Measurements from ENCODE around the gene TRPM2. TPM values are rescaled to one million over a fixed set of nuclear protein-coding genes. Genes with fewer than 3 reads are reported as not detected.

The TRPM2 gene
- total RNA-seq, 5 donors from 2014 or later (not counting 1 experiment from before 2014, with no cell fraction given), result 1.2 to 8.6 (median 3.6) TPM

DNA sequence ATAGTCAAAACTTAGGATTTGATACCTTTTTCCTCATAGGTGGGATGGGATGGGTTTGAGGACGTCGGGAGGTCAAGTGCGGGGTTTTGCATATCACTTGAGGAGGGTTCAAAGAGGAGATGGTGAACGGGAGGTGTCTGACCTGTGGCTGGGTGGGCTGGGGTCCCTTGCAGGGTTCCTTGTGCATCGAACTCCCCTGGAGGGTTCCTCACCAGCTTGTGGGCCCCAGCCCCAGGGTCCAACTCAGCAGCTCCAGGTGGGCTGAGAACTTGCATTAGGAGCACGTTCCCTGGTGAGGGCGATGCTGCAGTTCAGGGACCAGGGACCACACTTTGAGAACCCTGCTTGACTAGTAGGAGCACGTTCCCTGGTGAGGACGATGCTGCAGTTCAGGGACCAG lies 23.2 kb downstream of the TRPM2 start:
- 93% methylated on average over 9 of the region's 9 CpGs for WGBS (ENCODE audit: insufficient coverage)
- ATAC-seq (replicated peaks in 1 of 4), result no peak
- ChIA-PET CTCF (interaction anchor here in 1 of 2 donors (0.8 kb wide), 1 partner anchor 519 kb away, joined by 3 read pairs; no protein-coding TSS in a partner anchor), POLR2A (no interaction called here)
- Histone ChIP-seq H3K4me1 (ENCODE audit: control insufficient read depth in 1 of 2, extremely low read depth in 1 of 2, insufficient read depth in 2 of 2, low read length in 2 of 2) (peaks cover 7 to 33% of the 10 kb centered on the region in 2 experiments), H3K27me3 (replicated peaks in 1 of 2; ENCODE audit: control insufficient read depth in 2 of 2, extremely low read depth in 1 of 2, insufficient read depth in 2 of 2, low read length in 1 of 2) (peaks cover 0 to 18% of the 10 kb centered on the region in 2 experiments), H3K4me3 (ENCODE audit: control insufficient read depth in 1 of 2, extremely low read depth in 1 of 2, low read length in 1 of 2) (no peak overlapping the region), H3K27ac (ENCODE audit: low read length) (no peak overlapping the region), H3K36me3 (ENCODE audit: control insufficient read depth in 2 of 2, extremely low read depth in 1 of 2, insufficient read depth in 1 of 2, low read length in 1 of 2) (no peaks in the 10 kb centered on the region), H3K9me3 (no peaks in the 10 kb centered on the region)
- no peak for DNase-seq
- Mint-ChIP-seq H3K27me3 (no peaks in the 10 kb centered on the region), H3K4me3 (no peak overlapping the region), H3K9me3 (no peaks in the 10 kb centered on the region), H3K27ac (no peak overlapping the region), H3K4me1 (peaks cover 18 to 31% (median 23%) of the 10 kb centered on the region in 3 donors), H3K36me3 (peaks cover 4% of the 10 kb centered on the region)

DNA sequence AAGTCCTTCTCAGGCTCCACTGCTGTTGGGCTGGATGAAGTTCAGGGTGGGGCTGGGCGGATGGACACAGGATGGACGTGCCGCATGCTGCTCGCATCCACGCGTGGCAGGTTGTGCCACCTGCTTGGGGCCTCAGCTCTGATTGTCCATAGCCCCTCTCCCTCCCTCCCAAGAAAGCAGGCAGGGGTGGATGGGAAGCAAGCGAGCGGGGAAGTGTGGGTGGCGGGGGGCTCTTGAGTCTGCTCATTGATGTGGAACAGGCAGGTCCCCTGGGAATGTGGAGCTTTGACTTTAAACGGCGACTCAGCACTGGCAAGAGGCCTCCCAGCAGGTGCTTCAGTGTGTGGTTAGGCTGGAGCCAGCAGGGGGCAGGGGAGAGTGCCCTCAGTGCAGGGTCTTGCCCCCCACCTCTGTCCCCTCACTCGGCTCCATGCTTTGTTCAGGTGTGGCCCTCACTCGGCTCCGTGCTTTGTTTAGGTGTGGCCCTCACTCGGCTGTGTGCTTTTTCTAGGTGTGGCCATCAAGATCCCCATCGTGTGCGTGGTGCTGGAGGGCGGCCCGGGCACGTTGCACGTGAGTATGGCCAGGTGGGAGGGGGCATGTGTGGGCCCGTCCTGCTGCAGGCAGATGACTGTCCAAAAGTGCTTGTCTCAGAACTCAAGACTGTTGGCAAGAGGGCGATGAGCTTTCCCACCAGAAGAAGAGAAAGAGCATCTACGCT lies 23.9 kb downstream of the TRPM2 start:
- Histone ChIP-seq H3K27me3 (replicated peaks in 1 of 2; ENCODE audit: control insufficient read depth in 2 of 2, extremely low read depth in 1 of 2, insufficient read depth in 2 of 2, low read length in 1 of 2) (peaks cover 0 to 18% of the 10 kb centered on the region in 2 experiments), H3K27ac (ENCODE audit: low read length) (no peak overlapping the region), H3K4me3 (ENCODE audit: control insufficient read depth in 1 of 2, extremely low read depth in 1 of 2, low read length in 1 of 2) (no peak overlapping the region), H3K4me1 (ENCODE audit: control insufficient read depth in 1 of 2, extremely low read depth in 1 of 2, insufficient read depth in 2 of 2, low read length in 2 of 2) (peaks cover 7 to 33% of the 10 kb centered on the region in 2 experiments), H3K36me3 (ENCODE audit: control insufficient read depth in 2 of 2, extremely low read depth in 1 of 2, insufficient read depth in 1 of 2, low read length in 1 of 2) (no peaks in the 10 kb centered on the region), H3K9me3 (no peaks in the 10 kb centered on the region)
- no peak overlapping the region for H3K27ac Mint-ChIP-seq
- H3K4me3 Mint-ChIP-seq, result no peak overlapping the region
- DNase-seq, result no peak
- ChIA-PET POLR2A (no interaction called here), CTCF (interaction anchor here in 1 of 2 donors (0.8 kb wide), 1 partner anchor 519 kb away, joined by 3 read pairs; no protein-coding TSS in a partner anchor)
- WGBS (ENCODE audit: insufficient coverage), result 88% methylated on average over 14 of the region's 24 CpGs
- ATAC-seq (replicated peaks in 1 of 4), result no peak
- H3K9me3 Mint-ChIP-seq, result peaks cover 3 to 5% (median 4%) of the 10 kb centered on the region in 3 donors
- no peaks in the 10 kb centered on the region for H3K27me3 Mint-ChIP-seq
- H3K4me1 Mint-ChIP-seq, result peaks cover 18 to 31% (median 23%) of the 10 kb centered on the region in 3 donors
- peaks cover 9% of the 10 kb centered on the region for H3K36me3 Mint-ChIP-seq

GRCh38 chr21:44377922-44378645 lies 24.7 kb downstream of the TRPM2 start:
- H3K36me3 ChIP-seq (ENCODE audit: control insufficient read depth in 2 of 2, extremely low read depth in 1 of 2, insufficient read depth in 1 of 2, low read length in 1 of 2), result no peaks in the 10 kb centered on the region
- Mint-ChIP-seq H3K4me1 (peaks cover 18 to 31% (median 23%) of the 10 kb centered on the region in 3 donors), H3K9me3 (peaks cover 3 to 5% (median 4%) of the 10 kb centered on the region in 3 donors), H3K36me3 (peaks cover 14% of the 10 kb centered on the region), H3K27ac (no peak overlapping the region), H3K27me3 (no peaks in the 10 kb centered on the region), H3K4me3 (no peak overlapping the region)
- peaks cover 0 to 18% of the 10 kb centered on the region in 2 experiments for H3K27me3 ChIP-seq (replicated peaks in 1 of 2; ENCODE audit: control insufficient read depth in 2 of 2, extremely low read depth in 1 of 2, insufficient read depth in 2 of 2, low read length in 1 of 2)
- ChIA-PET CTCF (no interaction called here), POLR2A (no interaction called here)
- H3K27ac ChIP-seq (ENCODE audit: low read length), result no peak overlapping the region
- no peaks in the 10 kb centered on the region for H3K9me3 ChIP-seq
- DNase-seq (no peak), ATAC-seq (replicated peaks in 1 of 4) (no peak)
- no peak overlapping the region for H3K4me3 ChIP-seq (ENCODE audit: control insufficient read depth in 1 of 2, extremely low read depth in 1 of 2, low read length in 1 of 2)
- 91% methylated on average over 16 of the region's 22 CpGs for WGBS (ENCODE audit: insufficient coverage)
- H3K4me1 ChIP-seq (ENCODE audit: control insufficient read depth in 1 of 2, extremely low read depth in 1 of 2, insufficient read depth in 2 of 2, low read length in 2 of 2), result peaks cover 7 to 33% of the 10 kb centered on the region in 2 experiments

- Histone ChIP-seq H3K4me3 (ENCODE audit: control insufficient read depth in 1 of 2, extremely low read depth in 1 of 2, low read length in 1 of 2) (no peak overlapping the region), H3K27ac (ENCODE audit: low read length) (no peak overlapping the region), H3K9me3 (no peaks in the 10 kb centered on the region), H3K4me1 (ENCODE audit: control insufficient read depth in 1 of 2, extremely low read depth in 1 of 2, insufficient read depth in 2 of 2, low read length in 2 of 2) (peaks cover 7 to 27% of the 10 kb centered on the region in 2 experiments), H3K36me3 (ENCODE audit: control insufficient read depth in 2 of 2, extremely low read depth in 1 of 2, insufficient read depth in 1 of 2, low read length in 1 of 2) (no peaks in the 10 kb centered on the region), H3K27me3 (replicated peaks in 1 of 2; ENCODE audit: control insufficient read depth in 2 of 2, extremely low read depth in 1 of 2, insufficient read depth in 2 of 2, low read length in 1 of 2) (peaks cover 0 to 18% of the 10 kb centered on the region in 2 experiments)
- ATAC-seq (replicated peaks in 1 of 4), result no peak
- Mint-ChIP-seq H3K27ac (no peak overlapping the region), H3K4me3 (no peak overlapping the region), H3K4me1 (peaks cover 18 to 25% (median 19%) of the 10 kb centered on the region in 3 donors), H3K9me3 (peaks cover 5 to 8% (median 8%) of the 10 kb centered on the region in 3 donors), H3K27me3 (no peaks in the 10 kb centered on the region), H3K36me3 (peaks cover 22% of the 10 kb centered on the region)
- ChIA-PET CTCF (no interaction called here), POLR2A (no interaction called here)
- 90% methylated on average over 33 of the region's 34 CpGs for WGBS (ENCODE audit: insufficient coverage)
- DNase-seq, result peak in 1 of 35 experiments; percentile 17
These were observed 25.5 kb downstream of the TRPM2 start for GRCh38 chr21:44378646-44379514.

- Mint-ChIP-seq H3K27me3 (no peaks in the 10 kb centered on the region), H3K4me1 (peaks cover 16 to 20% (median 18%) of the 10 kb centered on the region in 3 donors), H3K4me3 (no peak overlapping the region), H3K9me3 (peaks cover 5 to 14% (median 12%) of the 10 kb centered on the region in 3 donors), H3K36me3 (peaks cover 24% of the 10 kb centered on the region), H3K27ac (no peak overlapping the region)
- Histone ChIP-seq H3K9me3 (peaks cover 5% of the 10 kb centered on the region), H3K27ac (ENCODE audit: low read length) (no peak overlapping the region), H3K27me3 (replicated peaks in 1 of 2; ENCODE audit: control insufficient read depth in 2 of 2, extremely low read depth in 1 of 2, insufficient read depth in 2 of 2, low read length in 1 of 2) (peaks cover 0 to 17% of the 10 kb centered on the region in 2 experiments), H3K4me1 (ENCODE audit: control insufficient read depth in 1 of 2, extremely low read depth in 1 of 2, insufficient read depth in 2 of 2, low read length in 2 of 2) (peaks cover 7 to 22% of the 10 kb centered on the region in 2 experiments), H3K36me3 (ENCODE audit: control insufficient read depth in 2 of 2, extremely low read depth in 1 of 2, insufficient read depth in 1 of 2, low read length in 1 of 2) (no peaks in the 10 kb centered on the region), H3K4me3 (ENCODE audit: control insufficient read depth in 1 of 2, extremely low read depth in 1 of 2, low read length in 1 of 2) (no peak overlapping the region)
- ATAC-seq (replicated peaks in 1 of 4), result no peak
- ChIA-PET CTCF (no interaction called here), POLR2A (no interaction called here)
- DNase-seq, result no peak
- 99% methylated on average over 5 of the region's 5 CpGs for WGBS (ENCODE audit: insufficient coverage)
These were observed 26.1 kb downstream of the TRPM2 start for GRCh38 chr21:44379515-44379848.
